Cardiac atrium fibroblast (primary cell): ENCODE results near the gene NDUFB2. TPM values are rescaled to one million over a fixed set of nuclear protein-coding genes. Genes with fewer than 3 reads are reported as not detected.

Source experiments
- total RNA-seq: library from RNA; depleted of rRNA; stranded (reverse); fragments of >200 nt; gene quantifications from 2 replicates; pipeline ENCODE4 v1.2.3, GENCODE V29; 2015

NDUFB2 gene
- 381 and 496 TPM in 2 replicates for total RNA-seq

DNA sequence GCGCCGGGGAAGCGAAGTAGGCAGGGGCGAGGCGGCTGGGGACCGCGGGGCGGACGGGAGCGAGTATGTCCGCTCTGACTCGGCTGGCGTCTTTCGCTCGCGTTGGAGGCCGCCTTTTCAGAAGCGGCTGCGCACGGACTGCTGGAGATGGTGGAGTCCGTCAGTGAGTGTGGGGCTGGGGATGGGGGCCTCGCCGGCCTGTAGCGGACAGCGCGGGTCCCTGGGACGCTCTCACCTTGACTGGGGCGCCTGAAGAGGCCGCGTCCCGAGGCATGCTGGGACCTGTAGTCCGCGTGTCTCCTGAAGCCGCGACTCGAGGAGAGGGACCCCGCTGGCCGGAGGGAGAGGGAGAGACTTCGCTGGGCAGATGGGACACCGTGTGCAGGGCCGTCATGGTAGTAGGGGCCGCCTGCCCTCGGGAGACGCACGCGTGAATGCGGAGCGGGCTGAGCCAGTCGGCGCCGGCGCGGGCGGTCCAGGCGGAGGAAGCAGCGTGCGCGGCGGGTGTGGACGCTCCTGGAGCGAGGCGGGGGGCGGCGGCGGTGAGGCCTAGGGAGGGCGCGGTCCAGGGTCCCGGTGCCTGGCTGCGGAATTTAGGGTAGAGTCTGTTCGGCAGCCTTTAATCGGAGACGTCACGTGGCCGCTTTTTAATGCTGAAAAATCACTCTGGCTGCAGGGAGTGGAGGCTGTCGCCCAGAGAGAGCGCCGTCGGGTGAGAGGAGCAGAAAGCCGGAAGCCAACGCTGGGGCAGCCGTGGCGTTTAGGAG lies at the start of gene NDUFB2:
TSS of gene NDUFB2 (plus strand) at position 29 of the 767 bp plus-strand sequence. CDS start at position 66, 37 bp downstream.

DNA sequence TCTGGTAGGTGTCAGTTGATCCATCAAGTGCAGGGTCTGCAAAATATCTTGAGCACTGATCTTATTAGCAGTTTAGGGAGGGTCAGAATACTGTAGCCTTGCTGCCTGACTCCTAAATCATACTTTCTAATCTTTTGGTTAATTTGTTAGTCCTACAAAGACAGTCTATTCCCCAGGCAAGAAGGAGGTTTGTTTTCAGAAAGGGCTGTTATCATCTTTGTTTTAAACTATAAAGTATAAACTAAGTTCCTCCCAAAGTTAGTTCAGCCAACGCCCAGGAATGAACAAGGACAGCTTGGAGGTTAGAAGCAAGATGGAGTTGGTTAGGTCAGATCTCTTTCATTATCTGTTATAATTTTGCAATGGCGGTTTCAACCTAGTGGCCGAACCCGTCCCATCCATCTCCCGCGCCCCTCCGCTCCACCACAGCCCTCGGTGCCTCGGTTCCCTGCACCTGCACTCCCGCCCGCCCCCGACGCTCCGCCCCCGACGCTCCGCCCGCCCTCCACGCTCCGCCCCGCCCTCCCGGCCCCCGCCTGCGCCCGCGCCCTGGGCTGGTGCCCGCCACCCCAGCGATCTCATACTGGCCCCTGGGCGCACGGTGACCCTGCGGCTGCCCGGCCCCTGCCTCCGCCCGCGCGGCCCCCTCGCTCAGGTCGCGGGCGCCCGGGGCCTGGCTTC lies 24.0 kb upstream of the NDUFB2 start, which contains the start of gene ADCK2:
TSS of gene ADCK2 (plus strand) at position 564 of the 681 bp plus-strand sequence. CDS start 386 bp downstream, outside the sequence.

Other genes starting within 250 kb of the NDUFB2 start
- gene MKRN1, start 217.2 kb upstream of the NDUFB2 start, total RNA-seq, result 43.7 and 47.8 TPM in 2 replicates
- gene DENND2A, start 55.9 kb upstream of the NDUFB2 start, total RNA-seq, result 2.9 and 13.7 TPM in 2 replicates
- gene ADCK2, start 23.8 kb upstream of the NDUFB2 start, total RNA-seq, result 14.1 and 24.2 TPM in 2 replicates
- gene BRAF, start 228.2 kb downstream of the NDUFB2 start, total RNA-seq, result 7.8 and 10.7 TPM in 2 replicates